NOMO-1 treated with dmso at 0.1 percent for 144 hours (cell line): Measurements from ENCODE around the gene SEMA3C.
A peak's percentile ranks its signal among the peaks of the same experiment; 100 is the strongest.

ENCODE experiments used
- DNase-seq: peaks from one replicate; lab custom pipeline; 2025; ENCODE audit not compliant: unreplicated experiment; lab: John Stamatoyannopoulos, UW

The SEMA3C gene

DNA sequence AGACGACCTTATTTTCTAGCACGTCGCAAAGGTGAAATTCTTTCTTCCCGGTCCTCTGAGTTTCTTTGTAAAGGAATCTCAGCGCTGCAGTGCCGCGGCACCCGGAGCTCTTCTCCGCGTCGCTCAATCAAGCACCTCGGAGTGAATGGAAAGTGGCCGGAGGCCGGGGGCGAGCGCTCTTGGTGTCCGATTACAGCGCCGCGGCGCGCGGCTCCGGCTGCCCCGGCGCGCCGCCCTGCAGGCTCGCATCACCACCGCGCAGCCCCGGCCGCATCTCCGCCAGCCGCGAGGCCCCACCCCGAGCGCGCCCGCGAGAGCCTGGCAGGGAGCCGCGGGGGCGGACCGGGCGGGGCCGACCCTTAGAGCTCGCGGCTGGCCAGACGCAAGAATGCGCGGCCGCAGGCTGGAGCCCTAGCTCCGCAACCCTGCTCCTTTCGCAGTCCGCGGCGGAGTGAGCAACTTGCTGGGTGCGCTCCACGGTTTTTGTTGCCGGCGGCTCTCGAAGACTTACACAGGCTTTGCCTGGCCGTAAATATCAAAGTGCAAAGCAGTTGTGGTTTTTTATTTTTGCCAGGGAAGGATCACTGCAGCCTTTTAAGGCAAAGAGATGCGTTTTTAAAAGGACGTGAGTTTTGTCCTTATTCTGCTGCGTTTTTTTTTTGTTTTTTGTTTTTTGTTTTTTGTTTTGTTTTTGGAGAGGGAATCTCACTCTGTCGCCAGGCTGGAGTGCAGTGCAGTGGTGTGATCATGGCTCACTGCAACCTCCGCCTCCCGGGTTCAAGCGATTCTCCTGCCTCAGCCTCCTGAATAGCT lies at the start of gene SEMA3C:
SEMA3C (minus strand) TSS at position 143 of the 813 bp plus-strand sequence. CDS start 2,270 bp downstream, outside the sequence.
- DNase-seq = peak; percentile 97

DNA sequence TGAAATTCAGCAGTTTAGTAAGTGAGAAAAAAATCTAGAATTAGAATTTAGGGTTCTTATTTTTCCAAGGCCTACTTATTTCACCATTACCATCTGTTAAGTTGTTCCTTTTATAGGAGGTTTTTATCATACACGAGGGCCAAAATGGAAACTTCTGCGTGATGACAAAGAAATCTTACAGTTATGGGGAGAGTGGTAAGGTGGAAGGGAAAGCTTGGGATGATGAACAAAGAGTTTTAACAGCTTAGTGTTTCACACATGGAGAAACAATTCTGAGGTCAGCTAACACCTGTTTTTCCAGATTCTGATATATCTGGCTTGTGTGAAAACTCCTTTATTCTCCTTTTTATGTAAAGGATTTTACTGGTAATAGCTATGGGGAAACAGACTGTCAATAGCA lies 49.8 kb upstream of the SEMA3C start:
- no peak for DNase-seq

DNA sequence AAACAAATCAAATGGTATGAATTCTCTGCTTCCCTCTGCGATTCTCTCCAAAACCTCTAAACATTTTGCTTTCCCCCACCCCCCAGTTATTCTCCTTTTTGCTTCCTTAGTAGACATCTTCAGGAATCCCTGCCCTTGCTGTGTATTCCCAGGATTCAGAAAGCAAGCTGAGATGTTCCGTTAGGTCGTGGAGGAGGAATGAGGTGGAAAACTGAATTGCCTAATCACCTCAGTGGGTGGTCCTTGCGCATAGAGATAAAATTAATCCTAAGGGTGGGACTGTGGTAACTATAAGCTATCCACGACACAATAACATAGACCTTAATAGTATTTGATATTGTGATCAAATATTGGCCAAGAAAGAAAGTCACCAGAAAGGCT lies 49.1 kb upstream of the SEMA3C start:
- no peak for DNase-seq

DNA sequence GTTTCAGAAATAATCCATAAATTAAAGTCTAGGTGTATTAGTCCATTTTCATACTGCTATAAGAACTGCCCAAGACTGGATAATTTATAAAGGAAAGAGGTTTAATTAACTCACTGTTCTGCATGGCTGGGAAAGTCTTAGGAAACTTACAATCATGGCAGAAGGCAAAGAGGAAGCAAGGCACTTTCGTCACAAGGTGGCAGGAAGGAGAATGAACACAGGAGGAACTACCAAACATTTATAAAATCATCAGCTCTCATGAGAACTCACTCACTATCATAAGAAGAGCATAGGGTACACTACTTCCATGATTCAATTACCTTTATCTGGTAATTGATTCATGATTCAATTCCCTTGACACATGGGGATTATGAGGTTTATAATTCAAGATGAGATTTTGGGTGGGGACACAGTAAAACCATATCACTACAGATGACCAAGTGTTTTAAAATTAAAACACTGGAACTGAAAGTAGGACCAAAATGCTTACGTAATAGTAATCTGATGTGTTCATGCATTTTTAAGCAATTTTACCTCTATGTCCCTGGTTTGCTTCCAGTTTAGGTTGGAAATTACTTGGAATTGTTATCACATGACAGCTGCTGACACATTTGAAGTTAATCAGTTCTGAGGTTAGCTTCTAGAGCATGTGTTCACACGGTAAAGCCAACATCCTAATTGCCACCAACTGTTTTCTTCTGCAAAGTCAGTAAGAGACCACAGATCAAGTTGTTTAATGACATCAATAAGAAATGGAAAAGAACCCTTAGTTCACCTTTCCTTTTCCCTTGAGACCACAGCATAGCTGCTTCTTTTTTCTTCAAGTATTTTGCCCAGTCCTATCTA lies 48.4 kb upstream of the SEMA3C start:
- DNase-seq = peak; percentile 52

DNA sequence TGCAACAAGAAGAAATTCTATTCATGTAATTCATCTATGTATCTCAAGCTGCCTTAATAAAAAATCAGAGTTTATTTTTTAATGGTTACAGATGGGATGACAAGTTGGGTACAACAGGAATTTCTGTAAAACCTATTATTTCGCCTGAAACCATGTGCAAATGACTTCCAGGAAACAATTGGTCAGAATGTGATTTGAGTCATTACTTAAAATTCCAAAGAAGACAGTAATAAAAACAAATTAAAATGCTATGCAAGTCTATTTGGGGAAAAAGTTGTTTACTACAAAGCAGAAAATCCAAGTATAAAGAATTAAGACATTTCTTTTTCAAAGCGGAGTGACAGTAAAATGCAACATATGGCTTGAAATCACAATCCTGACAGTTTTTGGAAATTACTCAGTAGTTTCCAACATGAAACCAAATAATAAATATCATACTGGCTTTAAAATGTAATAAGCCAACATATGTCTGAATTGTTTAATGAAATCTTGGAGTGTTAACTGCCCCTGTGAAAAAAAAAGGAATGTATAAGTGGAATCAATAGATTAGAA lies 41.5 kb upstream of the SEMA3C start:
- DNase-seq = no peak

DNA sequence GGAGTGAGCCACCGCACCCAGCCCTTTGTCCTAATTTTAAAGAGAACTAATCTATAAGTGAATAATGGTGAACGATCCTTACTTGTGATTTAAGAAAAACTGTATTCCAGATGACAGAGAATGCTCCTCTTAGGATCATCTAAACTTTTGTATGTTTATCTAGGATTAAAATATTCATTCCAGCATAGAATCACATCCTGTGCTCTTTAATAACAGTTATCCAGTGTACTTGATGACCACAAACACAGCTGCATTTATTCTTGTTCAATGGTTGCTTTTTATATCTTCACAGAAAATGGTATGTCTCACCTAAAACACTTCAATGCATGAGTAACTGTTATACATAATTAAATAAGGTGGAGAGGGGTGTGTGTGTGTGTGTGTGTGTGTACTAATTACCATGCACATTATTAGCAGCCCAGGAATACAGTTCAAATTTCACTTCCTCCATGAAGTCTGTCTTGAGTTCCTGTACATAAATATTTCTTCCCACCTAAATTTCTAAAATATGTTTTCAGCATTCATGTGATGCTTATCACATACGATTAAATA lies 38.5 kb upstream of the SEMA3C start:
- DNase-seq = no peak

DNA sequence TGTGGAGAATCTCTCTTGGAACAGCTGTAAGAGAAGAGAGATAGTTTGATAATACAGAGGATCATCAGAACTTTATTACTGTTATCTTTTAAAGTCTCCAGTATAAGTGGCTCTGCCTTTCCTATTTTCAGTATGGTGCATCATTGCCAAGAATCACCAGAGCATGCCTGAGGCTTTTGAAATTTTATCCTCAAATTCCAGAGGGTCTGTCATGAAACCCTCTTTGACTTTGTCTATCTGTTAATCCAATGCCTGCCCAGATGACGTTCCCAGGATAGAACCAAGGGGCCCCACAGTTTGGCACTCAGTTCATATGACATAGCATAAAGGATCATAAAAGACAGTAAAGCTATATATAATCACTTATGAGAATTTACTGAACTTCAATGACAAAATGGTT lies 35.3 kb upstream of the SEMA3C start:
- DNase-seq = no peak

DNA sequence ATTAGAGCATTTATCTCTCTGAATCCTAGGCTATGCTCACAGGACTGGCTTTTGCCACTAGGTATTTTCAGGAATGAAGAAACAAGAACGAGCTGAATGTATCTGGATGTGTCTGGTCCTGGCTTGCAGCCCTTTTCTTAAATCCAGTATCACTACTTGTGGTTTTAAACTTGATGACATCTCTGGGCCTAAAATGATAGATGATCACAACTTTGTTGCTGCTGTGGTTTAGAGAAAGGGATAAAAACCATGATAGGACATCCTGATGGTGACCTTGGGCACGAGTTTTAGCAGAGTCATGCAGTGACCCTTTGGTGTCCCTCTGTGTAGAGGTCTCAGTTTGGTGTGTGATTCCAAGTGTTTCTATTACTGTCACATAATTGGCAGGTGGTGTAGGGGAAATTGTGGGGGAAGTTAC lies 31.7 kb upstream of the SEMA3C start:
- DNase-seq = no peak

DNA sequence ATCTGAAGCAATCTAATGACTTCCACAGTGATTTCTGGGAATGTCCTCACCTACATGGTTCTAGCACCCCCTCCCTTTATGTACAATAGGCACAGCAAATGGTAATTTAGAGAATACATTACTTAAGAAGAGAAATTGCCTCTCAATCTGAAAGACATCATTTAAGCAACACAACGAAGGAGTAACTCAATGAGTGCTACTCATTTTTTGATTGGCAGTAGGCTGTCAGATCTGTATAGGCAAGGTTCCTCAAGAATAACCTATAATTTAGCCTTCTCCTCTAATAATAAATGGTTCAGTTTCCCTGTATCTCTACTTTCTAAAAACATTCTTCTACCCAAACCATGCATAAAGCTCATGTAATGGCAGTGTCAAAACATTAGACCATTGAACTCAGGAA lies 30.6 kb upstream of the SEMA3C start:
- no peak for DNase-seq

DNA sequence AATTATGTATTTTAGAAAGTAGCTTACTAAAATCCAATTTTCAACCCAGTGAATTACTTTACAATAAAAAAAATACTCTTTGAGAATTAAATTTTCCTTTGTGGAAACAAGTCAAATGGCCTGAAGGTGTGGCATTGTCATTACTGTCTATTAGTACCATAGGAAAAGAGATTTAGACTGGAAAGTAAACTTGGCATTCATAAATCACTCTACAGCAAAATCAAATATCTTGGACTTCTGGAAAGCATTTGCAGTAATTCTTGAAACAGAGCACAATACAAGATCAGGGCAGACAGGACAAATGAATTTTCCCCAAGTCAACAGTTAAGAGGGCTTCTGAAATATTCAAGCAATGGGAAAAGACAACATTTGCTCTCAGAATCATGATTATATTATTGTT lies 28.0 kb upstream of the SEMA3C start:
- no peak for DNase-seq

DNA sequence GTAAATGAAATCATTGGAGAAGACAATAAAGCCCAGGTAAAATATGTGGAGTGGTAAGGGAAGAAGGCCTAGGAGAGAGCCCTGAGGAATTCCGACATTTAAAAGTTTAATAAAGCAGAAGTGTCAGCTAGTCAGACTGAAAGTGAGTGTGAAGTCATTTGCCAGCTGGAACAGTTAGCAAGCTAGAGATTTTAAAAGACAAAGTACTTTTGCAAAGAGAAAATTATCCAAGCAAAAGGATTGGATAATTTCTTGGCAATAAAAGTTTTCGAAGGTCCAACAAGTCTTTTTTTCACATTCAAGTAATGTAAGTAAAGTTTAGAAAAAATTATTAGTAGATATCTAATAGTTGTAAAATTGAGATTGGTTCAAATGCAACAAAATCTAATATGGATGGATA lies 27.1 kb upstream of the SEMA3C start:
- no peak for DNase-seq

DNA sequence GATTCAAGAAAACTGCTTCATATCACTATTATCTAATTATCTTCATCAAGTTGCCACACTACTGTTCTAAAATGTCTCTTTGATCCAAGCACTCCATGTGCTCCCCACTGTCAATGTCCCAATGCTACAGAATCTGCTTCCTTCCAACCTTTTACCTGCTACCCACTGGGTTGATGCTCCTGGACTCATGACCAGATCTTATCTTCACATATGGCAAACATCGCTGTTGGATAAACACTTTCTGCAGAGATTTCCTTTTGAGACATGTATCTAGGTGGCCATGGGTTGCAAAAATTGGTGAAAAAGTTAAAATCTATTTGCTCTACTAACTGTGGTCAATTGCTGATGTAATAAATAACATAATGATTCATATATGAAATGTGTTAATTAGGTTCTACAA lies 24.5 kb upstream of the SEMA3C start:
- DNase-seq = no peak

DNA sequence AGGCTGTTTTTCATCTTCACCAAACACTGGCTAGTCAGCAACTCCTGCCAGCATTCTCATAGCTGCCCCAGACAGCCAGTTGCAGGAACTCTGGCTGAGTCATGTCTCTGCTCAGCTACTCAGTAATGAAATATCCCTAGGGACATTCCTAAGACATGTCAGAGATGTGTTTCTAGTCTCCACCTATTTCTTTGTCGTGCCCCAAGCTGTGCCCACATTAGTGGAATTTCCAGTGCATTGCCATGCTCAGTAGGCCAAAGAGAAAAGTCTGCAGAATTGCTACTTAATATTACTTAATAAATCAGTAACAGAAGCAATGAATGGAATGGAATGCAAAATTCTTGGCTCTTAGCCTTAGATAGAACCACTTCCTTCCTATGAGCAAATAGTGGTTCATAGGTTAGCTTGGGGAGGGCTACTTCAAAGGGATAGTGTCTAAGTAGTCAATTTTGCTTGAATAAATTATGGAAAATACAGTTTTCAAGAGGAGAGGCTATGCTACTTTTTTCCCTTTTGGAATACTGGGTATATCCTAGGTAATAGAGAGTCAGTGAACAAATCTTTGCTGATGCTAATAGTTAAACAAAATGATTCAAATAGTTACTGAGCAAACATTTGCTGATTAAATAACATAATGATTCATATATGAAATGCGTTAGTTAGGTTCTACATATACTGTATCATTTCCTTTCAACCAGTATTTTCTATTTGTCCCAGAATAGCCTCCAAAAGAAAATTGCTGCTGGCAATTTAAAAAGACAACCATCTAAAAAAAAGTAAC lies 23.6 kb upstream of the SEMA3C start:
- DNase-seq = no peak

DNA sequence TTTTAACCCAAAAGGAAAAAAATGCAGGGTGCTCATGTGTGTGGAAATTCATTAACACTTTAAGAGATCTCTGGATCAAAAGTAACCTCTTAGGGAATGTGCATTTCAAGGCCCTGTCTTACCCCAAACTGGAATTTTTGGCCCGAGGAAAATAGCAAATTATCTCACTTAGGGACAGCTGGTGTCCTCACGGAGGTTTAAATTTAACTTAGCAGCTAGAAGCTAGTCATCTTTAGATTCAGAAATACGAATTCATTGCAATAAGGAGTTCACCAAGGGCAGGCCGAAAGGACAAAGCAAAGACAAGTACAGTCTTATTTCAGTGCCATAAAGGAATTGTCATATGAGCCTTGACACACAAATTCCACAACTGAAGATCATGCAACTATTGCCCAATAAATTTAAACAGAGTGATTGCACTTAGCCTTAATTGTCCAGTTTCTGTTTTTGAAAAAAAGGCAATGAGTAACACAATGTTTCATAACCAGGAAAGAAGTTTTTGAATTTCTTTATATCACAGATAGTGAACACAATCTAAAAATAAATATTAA lies 22.4 kb upstream of the SEMA3C start:
- DNase-seq = peak; percentile 42

DNA sequence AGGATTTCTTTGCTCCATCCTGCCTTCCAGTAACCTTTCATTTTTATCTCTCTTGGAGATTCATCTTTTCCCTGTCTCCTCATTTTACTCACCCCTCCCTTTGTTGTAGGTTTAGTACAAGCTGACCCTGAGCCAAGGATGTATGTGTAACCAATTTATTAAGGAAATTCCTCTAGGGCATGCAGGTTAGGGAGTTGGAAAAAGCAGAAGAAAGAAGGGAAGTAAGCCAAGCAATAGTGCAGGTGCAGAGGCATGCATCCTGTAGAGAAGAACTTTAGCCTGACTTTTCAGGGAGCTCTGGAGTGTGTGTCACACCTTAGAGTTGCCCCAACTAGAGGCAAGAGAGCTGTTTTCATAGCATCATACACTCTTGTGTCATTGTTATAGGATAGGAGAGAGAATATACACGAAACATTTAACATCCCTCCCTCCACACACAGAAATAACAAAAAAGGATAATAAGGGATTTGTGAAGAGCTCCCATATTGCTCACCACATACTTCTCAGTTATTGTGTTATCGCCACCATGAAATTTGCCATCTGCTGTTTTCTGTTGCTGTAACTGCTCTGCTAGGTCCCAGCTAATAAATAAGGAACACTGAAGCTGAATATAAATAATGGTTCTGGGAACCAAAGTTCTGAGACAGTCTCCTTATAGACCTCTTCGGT lies 21.8 kb upstream of the SEMA3C start:
- no peak for DNase-seq

DNA sequence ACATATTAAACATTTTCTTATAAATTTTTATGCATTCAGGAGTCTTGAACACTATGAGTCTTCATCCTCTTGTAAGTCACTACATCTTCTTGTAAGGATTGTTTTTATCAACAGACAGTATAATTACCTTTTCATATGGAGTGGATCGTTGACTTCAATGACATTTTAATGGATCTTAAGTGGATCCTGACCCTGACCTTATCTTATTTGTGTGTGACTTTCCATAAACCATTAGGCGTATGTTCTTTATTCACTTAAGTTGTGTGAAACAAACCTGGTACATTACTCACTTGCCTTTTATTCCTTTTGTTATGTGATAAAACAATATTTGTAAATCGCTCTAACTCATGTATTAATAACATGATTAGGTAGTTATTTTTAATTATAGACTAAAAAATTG lies 18.5 kb upstream of the SEMA3C start:
- DNase-seq = no peak

DNA sequence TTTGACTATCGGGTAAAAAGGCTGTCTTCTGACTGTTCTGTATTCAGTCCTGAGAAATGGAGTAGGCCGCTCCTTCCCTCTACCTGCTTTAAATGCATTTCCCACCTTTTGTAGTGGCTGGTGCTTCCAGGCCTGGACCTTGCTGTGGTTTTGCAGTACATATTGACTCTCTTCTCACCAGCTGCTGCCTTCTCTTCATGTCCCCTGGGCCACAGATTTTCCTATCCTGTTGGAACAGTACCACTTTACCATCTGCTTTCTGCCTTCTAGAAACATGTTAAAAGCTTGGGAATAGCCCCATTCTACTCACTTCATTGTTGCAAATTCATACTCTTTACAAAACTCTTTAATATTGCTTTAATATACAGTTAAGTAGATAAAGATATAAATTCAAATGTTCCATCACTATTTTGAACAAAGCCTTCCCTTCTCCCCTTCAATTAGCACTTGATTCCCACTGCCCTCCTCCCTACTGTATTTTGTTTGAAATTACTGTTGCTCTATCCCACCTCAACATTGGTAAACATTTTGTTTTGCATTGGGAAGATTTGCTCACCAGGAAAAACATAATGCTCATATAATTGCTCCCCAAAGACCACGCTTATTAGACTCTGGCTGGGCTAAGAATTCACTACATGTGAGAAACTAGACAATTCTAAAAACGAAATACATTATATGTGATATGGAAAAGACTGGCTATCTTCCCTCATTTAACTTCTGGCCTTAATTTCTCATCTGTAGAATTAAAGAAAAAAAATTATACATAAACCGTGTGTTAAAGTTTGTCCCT lies 17.3 kb upstream of the SEMA3C start:
- no peak for DNase-seq

DNA sequence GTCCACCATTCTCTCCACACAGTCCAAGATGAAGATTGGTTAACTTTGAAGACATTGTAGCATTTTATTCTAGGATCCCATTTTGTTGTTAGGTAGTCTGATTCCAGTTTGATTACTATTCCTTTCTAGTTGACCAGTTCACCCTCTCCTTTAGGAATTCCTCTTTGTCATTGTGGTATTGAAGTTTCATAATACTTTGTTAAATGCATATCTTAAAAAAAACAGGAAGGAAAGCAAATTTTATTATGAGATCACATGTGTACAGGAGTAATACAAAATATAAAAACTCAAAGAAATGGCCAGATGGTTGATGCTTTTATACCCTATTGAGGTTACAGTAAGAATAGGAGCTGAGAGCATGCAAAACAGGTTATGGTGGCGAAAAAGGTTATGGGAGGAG lies 15.5 kb upstream of the SEMA3C start:
- DNase-seq = peak; percentile 42

DNA sequence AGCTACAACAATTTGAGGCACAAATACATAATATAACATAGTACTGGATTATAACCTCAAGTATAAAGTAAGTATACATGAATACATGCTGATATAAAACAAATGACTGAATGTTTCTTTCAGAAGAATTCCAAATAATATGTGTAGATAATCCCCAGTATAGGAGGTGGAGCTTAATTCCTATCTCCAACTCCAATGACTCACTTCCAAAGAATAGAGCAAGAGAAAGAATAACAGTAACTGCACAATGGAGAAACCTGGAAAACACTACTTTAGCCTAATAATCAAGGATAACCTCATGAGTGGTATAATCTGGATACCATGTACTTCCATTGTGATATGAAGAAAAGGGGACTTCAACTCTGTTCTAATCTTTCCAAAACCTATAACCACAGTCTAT lies 13.7 kb upstream of the SEMA3C start:
- DNase-seq = no peak
